Heart left ventricle (tissue), 16 donors: ENCODE data around the gene ORM1. TPM values are rescaled to one million over a fixed set of nuclear protein-coding genes. Genes with fewer than 3 reads are reported as not detected.

ENCODE experiments used
- ATAC-seq, 4 donors: fragments of 200-7000 bp; cut with Tn5 transposase; one replicate each; pipeline ENCODE4 v1.9.1; 2020 to 2022; ENCODE audit warnings: moderate library complexity in 4 of 4, mild to moderate bottlenecking in 3 of 4, moderate number of reproducible peaks in 1 of 4
- DNase-seq, 5 donors: peaks; one replicate each; pipeline ENCODE4 v3.0.0-alpha.2; 2020
- H3K27ac ChIP-seq, 12 donors: fragments of 200-600 bp; sonication (generic) in 4 of 12; one replicate each; pipeline versions ENCODE4 v1.5.0 to v1.8.0; 2016 to 2022; ENCODE audit warnings: mild to moderate bottlenecking in 2 of 12
- H3K27me3 ChIP-seq, 9 donors: fragments of 200-600 bp; sonication (generic) in 2 of 9; one replicate each; pipeline versions ENCODE4 v1.5.1 to v1.8.0; 2016 to 2022; ENCODE audit warnings: mild to moderate bottlenecking in 3 of 9
- H3K36me3 ChIP-seq, 9 donors: fragments of 200-600 bp; sonication (generic) in 2 of 9; one replicate each; pipeline versions ENCODE4 v1.5.0 to v1.8.0; 2018 to 2022; ENCODE audit warnings: mild to moderate bottlenecking in 2 of 9
- H3K4me1 ChIP-seq, 12 donors: fragments of 200-600 bp; sonication (generic) in 4 of 12; one replicate each; pipeline versions ENCODE4 v1.5.0 to v1.8.0; 2016 to 2022; ENCODE audit warnings: mild to moderate bottlenecking in 3 of 12
- H3K4me3 ChIP-seq, 12 donors: fragments of 200-600 bp; sonication (generic) in 4 of 12; one replicate each; pipeline versions ENCODE4 v1.5.0 to v1.8.0; 2017 to 2022; ENCODE audit warnings: mild to moderate bottlenecking in 9 of 12, moderate library complexity in 4 of 12
- H3K9me3 ChIP-seq, 12 donors: fragments of 200-600 bp; sonication (generic) in 4 of 12; one replicate each; pipeline versions ENCODE4 v1.5.0 to v1.8.0; 2016 to 2022; ENCODE audit warnings: mild to moderate bottlenecking in 1 of 12
- CTCF ChIP-seq, 12 donors: fragments of 200-600 bp; sonication (generic) in 4 of 12; IDR thresholded peaks; one replicate each; pipeline versions ENCODE4 v1.5.0 to v1.8.0; 2018 to 2022; ENCODE audit warnings: antibody characterized with exemption in 12 of 12, mild to moderate bottlenecking in 5 of 12
- POLR2A ChIP-seq, 2 donors: fragments of 450-650 bp; IDR thresholded peaks; one replicate each; pipeline ENCODE4 v1.6.1; 2017; ENCODE audit warnings: antibody characterized with exemption in 2 of 2, mild to moderate bottlenecking in 2 of 2, moderate library complexity in 2 of 2
- WGBS, 4 donors: extraction: QIAGEN DNeasy Blood & Tissue Kit in 2 of 4; methylation state at CpG; one replicate each; pipeline versions ENCODE4 v1.1.5 to v1.1.7; 2013 to 2018; 5-methylcytosine and 5-hydroxymethylcytosine counted together
- intact Hi-C, 10 donors: fragments of 100-400 bp; cut with DNase I; formaldehyde crosslinking; loops; one replicate each; pipeline versions ENCODE4 v1.11.1 to v1.14.2; 2022
- polyA plus RNA-seq, 2 donors: library from polyadenylated mRNA; stranded (reverse); fragments of 200-250 nt; gene quantifications; one replicate each; pipeline ENCODE4 v1.2.3, GENCODE V29; 2013
- total RNA-seq, 9 donors: library from RNA; depleted of rRNA in 2 of 9; stranded (reverse); fragments of >200 nt in 2 of 9; fragmentation: NEBNext Ultra II Directional in 3 of 9; extraction: Animal tissue kit (Norgen Biotek cat#: 25700) in 3 of 9; gene quantifications; one replicate each; pipeline versions ENCODE4 v1.1.0 to v1.2.4, GENCODE V29; 2016 to 2023
- donor health status: ischemic (EF 13 %, LVEDD 7.1; RV severe dilation, severe dysfunction).
- donor health status: healthy with polysubstance abuse.
- donor health status: DM: no; HTN: yes; CAD: no.
- donor health status: DM: no; HTN: no; CAD: no.
- donor health status: ischemic (EF 25% LVEDD 6.9; RV normal size, moderate dysfunction).
- donor health status: ischemic (EF 25% LVEDD 5.7; RV mildly dilated, moderate dysfunction).
- donor health status: healthy.
- donor health status: DM: yes; HTN: yes; CAD: no.
- donor health status: ischemic (EF 35%, LVEDD 5.7; RV mildly dilated, moderate dysfunction).
- donor health status: nonischemic (EF 11% LVEDD 7.7; RV severe dilation, severe dysfunction).
- donor health status: DM: yes; HTN: yes; CAD: no.
- donor health status: PGD.
- donor health status: ischemic (EF 29% LVEDD 5.4; RV normal size, mild dysfunction).
- donor health status: nonischemic (EF 23%, LVEDD 6.1; RV moderate dilation, normal function).

The ORM1 gene
- total and polyA plus RNA-seq, 11 donors = 0.51 to 1.00 (median 0.80) TPM; not detected in 8

- ATAC-seq (no peak), DNase-seq (no peak)
- H3K4me1 ChIP-seq = peaks cover 0 to 8% (median 0%) of the 10 kb centered on the region in 12 donors
- H3K9me3 ChIP-seq = no peaks in the 10 kb centered on the region
- TF ChIP-seq CTCF (IDR thresholded peaks at IDR 0.05) (no peak), POLR2A (IDR thresholded peaks at IDR 0.05) (no peak)
- H3K36me3 ChIP-seq = peaks cover 0 to 54% (median 39%) of the 10 kb centered on the region in 9 donors
- no peaks in the 10 kb centered on the region for H3K27me3 ChIP-seq
- no peak overlapping the region for H3K27ac ChIP-seq
- intact Hi-C loops = no loop called here
- 72 to 86% (median 81%) methylated on average over 2 of the region's 2 CpGs for WGBS, 4 donors
- H3K4me3 ChIP-seq = no peak overlapping the region
Measured at GRCh38 chr9:114335745-114336144, 12.8 kb downstream of the ORM1 start.

- Histone ChIP-seq H3K9me3 (no peaks in the 10 kb centered on the region), H3K4me1 (peaks cover 0 to 8% (median 0%) of the 10 kb centered on the region in 12 donors), H3K27ac (no peak overlapping the region), H3K36me3 (peaks cover 0 to 58% (median 43%) of the 10 kb centered on the region in 9 donors), H3K4me3 (no peak overlapping the region), H3K27me3 (no peaks in the 10 kb centered on the region)
- DNase-seq (no peak), ATAC-seq (no peak)
- intact Hi-C loops = no loop called here
- WGBS, 4 donors = 79 to 81% (median 81%) methylated on average over 10 of the region's 10 CpGs
- TF ChIP-seq CTCF (IDR thresholded peaks at IDR 0.05) (no peak), POLR2A (IDR thresholded peaks at IDR 0.05) (no peak)
Measured at GRCh38 chr9:114336157-114336556, 13.3 kb downstream of the ORM1 start.

GRCh38 chr9:114336699-114337395 is 13.9 kb downstream of the ORM1 start:
- no peak for TF ChIP-seq CTCF (IDR thresholded peaks at IDR 0.05)
- no peak for TF ChIP-seq POLR2A (IDR thresholded peaks at IDR 0.05)
- Histone ChIP-seq H3K27ac (no peak overlapping the region), H3K4me3 (no peak overlapping the region), H3K36me3 (peaks cover 0 to 65% (median 49%) of the 10 kb centered on the region in 9 donors), H3K27me3 (no peaks in the 10 kb centered on the region), H3K9me3 (no peaks in the 10 kb centered on the region), H3K4me1 (peaks cover 0 to 8% (median 0%) of the 10 kb centered on the region in 12 donors)
- ATAC-seq (no peak), DNase-seq (no peak)
- 88 to 94% (median 92%) methylated on average over 6 to 23 of the region's 23 CpGs for WGBS, 4 donors
- intact Hi-C loops = no loop called here

DNA sequence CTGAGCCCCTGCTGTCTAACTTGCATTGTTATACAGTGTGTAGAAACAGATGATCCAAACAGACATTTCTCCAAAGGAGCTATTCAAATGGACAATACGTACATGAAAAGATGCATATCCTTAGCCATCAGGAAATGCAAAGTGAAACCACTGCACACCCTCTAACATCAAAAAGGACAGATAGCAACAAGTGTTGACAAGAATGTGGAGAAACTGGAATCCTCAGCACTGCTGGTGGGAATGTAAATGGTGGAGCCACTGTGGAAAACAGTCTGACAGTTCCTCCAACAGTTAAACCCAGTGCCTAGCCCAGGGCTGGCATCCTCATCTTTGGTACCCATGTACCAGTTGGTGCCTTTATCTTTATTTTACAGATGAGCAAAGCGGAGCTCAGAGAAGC is 15.3 kb downstream of the ORM1 start:
- Histone ChIP-seq H3K27me3 (no peaks in the 10 kb centered on the region), H3K4me3 (no peak overlapping the region), H3K27ac (no peak overlapping the region), H3K4me1 (peaks cover 0 to 8% (median 0%) of the 10 kb centered on the region in 12 donors), H3K9me3 (no peaks in the 10 kb centered on the region), H3K36me3 (peaks cover 0 to 79% (median 62%) of the 10 kb centered on the region in 9 donors)
- TF ChIP-seq CTCF (IDR thresholded peaks at IDR 0.05) (no peak), POLR2A (IDR thresholded peaks at IDR 0.05) (no peak)
- DNase-seq (no peak), ATAC-seq (no peak)
- intact Hi-C loops = no loop called here
- 89 to 94% (median 92%) methylated on average over 2 of the region's 2 CpGs for WGBS, 4 donors
